HepG2 (cell line): Measurements from ENCODE around the gene METTL15. TPM values are rescaled to one million over a fixed set of nuclear protein-coding genes. Genes with fewer than 3 reads are reported as not detected.

Experiments
- ATAC-seq: fragments of 200-7000 bp; cut with Tn5 transposase; 3 replicates; pipeline ENCODE4 v1.9.1; 2020; ENCODE audit warnings: mild to moderate bottlenecking, moderate library complexity
- BruUV-seq: library from RNA; stranded (reverse); fragments of 400-500 nt; replicated peaks from 2 replicates; lab custom pipeline; 2021; lab: Mats Ljungman, UMichigan
- CTCF ChIA-PET: fragments of 300-600 bp; formaldehyde crosslinking; extraction: SDS; loops from one replicate; lab custom pipeline; 2021; ENCODE audit warnings: low total read pairs, inconsistent platforms, low intra/inter-chr PET ratio; lab: Yijun Ruan, JAX
- POLR2A ChIA-PET: fragments of 350-600 bp; sonication (Branson Sonifier 250); formaldehyde crosslinking; loops from one replicate; lab custom pipeline; 2020; ENCODE audit warnings: antibody characterized with exemption, inconsistent platforms; lab: Yijun Ruan, JAX
- DNase-seq: peaks from one replicate; pipeline ENCODE4 v3.0.0-alpha.2; 2015; ENCODE audit warnings: low spot score
- FAIRE-seq: peaks from 3 replicates; lab custom pipeline; 2011; peaks lifted over from hg19 to GRCh38; lab: Jason Lieb, UNC
- H2AFZ ChIP-seq: one replicate; pipeline ENCODE4 v1.6.1; 2011; ENCODE audit warnings: low read length, inconsistent platforms
- H3K27ac ChIP-seq: fragments of 300-600 bp; 3 replicates; pipeline ENCODE4 v1.8.0; 2011; ENCODE audit warnings: mixed run types, mild to moderate bottlenecking, mixed read lengths, low read length, inconsistent platforms; ENCODE audit not compliant: insufficient read depth; ENCODE audit errors: extremely low read length
- H3K27me3 ChIP-seq, 2 experiments: fragments of 200-600 bp in 1 of 2; 2 replicates in 1 of 2; 3 replicates in 1 of 2; pipeline versions ENCODE4 v1.6.0 to v1.8.0; 2011; ENCODE audit warnings: low read length in 2 of 2, mild to moderate bottlenecking in 2 of 2, moderate library complexity in 2 of 2, inconsistent platforms in 1 of 2; ENCODE audit not compliant: insufficient read depth in 2 of 2, control insufficient read depth in 1 of 2
- H3K36me3 ChIP-seq, 2 experiments: fragments of 200-600 bp in 1 of 2; replicated peaks in 1 of 2; 2 replicates in 1 of 2; 3 replicates in 1 of 2; pipeline versions ENCODE4 v1.5.1 to v1.8.0; 2011; ENCODE audit warnings: low read length in 2 of 2, inconsistent platforms in 1 of 2; ENCODE audit not compliant: insufficient read depth in 2 of 2, control insufficient read depth in 1 of 2
- H3K4me1 ChIP-seq: 2 replicates; pipeline ENCODE4 v1.5.1; 2012; ENCODE audit warnings: low read length, inconsistent platforms; ENCODE audit not compliant: insufficient read depth
- H3K4me2 ChIP-seq: 2 replicates; pipeline ENCODE4 v1.6.0; 2011; ENCODE audit warnings: low read depth, low read length, inconsistent platforms
- H3K4me3 ChIP-seq, 3 experiments: fragments of 200-600 bp in 1 of 3; sonication (generic), shearing (Covaris generic) in 1 of 3; replicated peaks in 1 of 3; 2 replicates each; pipeline ENCODE4 v1.5.1; 2011 to 2016; ENCODE audit warnings: low read length in 3 of 3, inconsistent platforms in 2 of 3, low read depth in 2 of 3, mild to moderate bottlenecking in 2 of 3, control low read depth in 1 of 3, mixed read lengths in 1 of 3; ENCODE audit not compliant: insufficient read depth in 1 of 3
- H3K79me2 ChIP-seq: one replicate; pipeline ENCODE4 v1.6.1; 2011; ENCODE audit warnings: low read length, inconsistent platforms; ENCODE audit not compliant: insufficient read depth
- H3K9ac ChIP-seq: 2 replicates; pipeline ENCODE4 v1.6.0; 2011; ENCODE audit warnings: mild to moderate bottlenecking, low read depth, low read length, inconsistent platforms; ENCODE audit not compliant: insufficient read depth
- H3K9me3 ChIP-seq: 2 replicates; pipeline ENCODE4 v1.5.1; 2012; ENCODE audit warnings: mild to moderate bottlenecking, low read length
- H4K20me1 ChIP-seq: 2 replicates; pipeline ENCODE4 v1.6.0; 2011; ENCODE audit warnings: inconsistent platforms, mild to moderate bottlenecking, low read length, moderate library complexity; ENCODE audit not compliant: insufficient read depth
- ARID2 ChIP-seq: sonication (generic); formaldehyde crosslinking; IDR thresholded peaks from 2 replicates; pipeline ENCODE4 v1.8.1; 2022; ENCODE audit warnings: mild to moderate bottlenecking, missing genetic modification reagents, borderline replicate concordance
- ARID4A ChIP-seq: sonication (generic); formaldehyde crosslinking; IDR thresholded peaks from 2 replicates; pipeline ENCODE4 v1.5.0; 2020; ENCODE audit warnings: mild to moderate bottlenecking, missing genetic modification reagents, borderline replicate concordance
- ATM ChIP-seq: fragments of 450-650 bp; IDR thresholded peaks from 2 replicates; pipeline ENCODE4 v1.7.1; 2017; ENCODE audit warnings: mild to moderate bottlenecking, borderline replicate concordance
- FOXO1 ChIP-seq: sonication (generic); formaldehyde crosslinking; IDR thresholded peaks from 2 replicates; pipeline ENCODE4 v1.4.0; 2020; ENCODE audit warnings: missing genetic modification reagents
- HDAC2 ChIP-seq: sonication (generic); formaldehyde crosslinking; IDR thresholded peaks from 2 replicates; pipeline ENCODE4 v1.4.0; 2020; ENCODE audit warnings: missing genetic modification reagents
- HNRNPL ChIP-seq: fragments of 200-400 bp; formaldehyde crosslinking; IDR thresholded peaks from 2 replicates; pipeline ENCODE4 v1.6.1; 2017; ENCODE audit warnings: mild to moderate bottlenecking, low read depth, low read length
- MTF1 ChIP-seq: sonication (generic); formaldehyde crosslinking; IDR thresholded peaks from 2 replicates; pipeline ENCODE4 v1.5.0; 2020; ENCODE audit warnings: missing genetic modification reagents
- PATZ1 ChIP-seq: sonication (generic); formaldehyde crosslinking; IDR thresholded peaks from 2 replicates; pipeline ENCODE4 v1.4.0; 2020; ENCODE audit warnings: missing genetic modification reagents
- STAT5B ChIP-seq: sonication (generic); formaldehyde crosslinking; IDR thresholded peaks from 2 replicates; pipeline ENCODE4 v1.4.0; 2020; ENCODE audit warnings: missing genetic modification reagents
- SUZ12 ChIP-seq: fragments of 150-350 bp; IDR thresholded peaks from 2 replicates; pipeline ENCODE4 v1.6.1; 2014; ENCODE audit warnings: low read depth, low read length
- TAF15 ChIP-seq: fragments of 200-400 bp; formaldehyde crosslinking; IDR thresholded peaks from one replicate; pipeline ENCODE4 v1.6.1; 2018; ENCODE audit warnings: mild to moderate bottlenecking, low read depth, low read length; ENCODE audit not compliant: poor library complexity, severe bottlenecking
- TBX2 ChIP-seq: sonication (generic); formaldehyde crosslinking; IDR thresholded peaks from 2 replicates; pipeline ENCODE4 v1.5.0; 2020; ENCODE audit warnings: missing genetic modification reagents, mild to moderate bottlenecking, borderline replicate concordance
- ZBTB2 ChIP-seq: sonication (generic); formaldehyde crosslinking; IDR thresholded peaks from 2 replicates; pipeline ENCODE4 v1.8.0; 2022; ENCODE audit warnings: low read depth, missing genetic modification reagents
- ZNF782 ChIP-seq: sonication (generic); formaldehyde crosslinking; IDR thresholded peaks from 2 replicates; pipeline ENCODE4 v1.4.0; 2020; ENCODE audit warnings: missing genetic modification reagents, mild to moderate bottlenecking, borderline replicate concordance
- WGBS: methylation state at CpG from one replicate; pipeline ENCODE4 v1.1.6; 2017; ENCODE audit warnings: low lambda C conversion rate; 5-methylcytosine and 5-hydroxymethylcytosine counted together
- in situ Hi-C: cut with HindIII; loops from 2 replicates; pipeline ENCODE4 v1.10.0; 2017; ENCODE audit warnings: low pct_unique_long_range_greater_than_20kb; ENCODE audit not compliant: extremely low pct_ligation_motif_present
- intact Hi-C: fragments of 100-400 bp; cut with micrococcal nuclease; formaldehyde crosslinking; loops from one replicate; pipeline ENCODE4 v1.10.0; 2022; ENCODE audit not compliant: unreplicated experiment
- polyA plus RNA-seq, 8 experiments: library from polyadenylated mRNA; depleted of rRNA in 3 of 8; stranded (reverse) in 7 of 8; unstranded in 1 of 8; fragments of >200 nt; fragmentation: Illumina TruSeq in 4 of 8; extraction: Trizol in 4 of 8; gene quantifications; 2 replicates each; pipeline versions ENCODE4 v1.2.1 to v1.2.3, GENCODE V29; 2011 to 2016; ENCODE audit warnings: low read depth in 4 of 8, missing spikeins in 1 of 8, mixed read lengths in 1 of 8; ENCODE audit not compliant: insufficient read depth in 1 of 8
- total RNA-seq, 5 experiments: library from RNA; depleted of rRNA; stranded (reverse); fragments of >200 nt; fragmentation: Illumina TruSeq; extraction: Trizol; gene quantifications; 2 replicates each; pipeline ENCODE4 v1.2.3, GENCODE V29; 2016; ENCODE audit warnings: low read depth in 1 of 5
- TF ChIP-seq, protein P1 (sequence below): sonication (generic); formaldehyde crosslinking; IDR thresholded peaks from 2 replicates; pipeline ENCODE4 v1.4.0; 2020; ENCODE audit warnings: missing genetic modification reagents

Gene METTL15
- total and polyA plus RNA-seq, 2 of the 13 experiments (the other 11 are each of a cell fraction or from before 2014, with no cell fraction given), result 6.5 to 14.0 TPM

DNA sequence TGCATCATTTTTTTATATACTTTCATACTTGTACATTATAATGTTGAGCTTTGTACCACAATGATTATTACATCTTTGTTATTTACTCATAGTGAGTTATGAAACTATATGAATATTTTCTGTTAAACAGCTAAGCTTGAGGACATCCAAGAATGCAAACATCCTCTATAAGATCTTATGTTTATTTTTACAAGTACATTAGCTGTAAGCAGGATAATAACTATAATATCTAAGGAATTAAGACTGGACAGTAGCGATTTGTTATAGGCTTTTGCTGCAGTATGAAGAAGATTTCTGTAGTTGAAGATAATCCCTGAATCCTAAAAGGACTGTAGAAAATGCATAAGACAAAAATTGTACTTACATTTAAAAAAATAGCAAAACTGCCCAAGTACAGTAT lies 176.0 kb downstream of the METTL15 start:
- Histone ChIP-seq H2AFZ (no peak overlapping the region), H3K36me3 (no peaks in the 10 kb centered on the region; a peak in 1 of 5 replicates), H3K27me3 (no peaks in the 10 kb centered on the region), H3K79me2 (no peaks in the 10 kb centered on the region), H3K9ac (no peak overlapping the region), H4K20me1 (no peaks in the 10 kb centered on the region), H3K4me3 (no peak overlapping the region), H3K9me3 (no peaks in the 10 kb centered on the region), H3K4me1 (no peaks in the 10 kb centered on the region), H3K4me2 (no peak overlapping the region), H3K27ac (no peak overlapping the region)
- 89% methylated on average over 1 of the region's 1 CpG for WGBS
- ChIA-PET CTCF (no interaction called here), POLR2A (no interaction called here)
- BruUV-seq, result no TSS peak
- no peak for ATAC-seq
- in situ Hi-C loops (no loop called here), intact Hi-C loops (no loop called here)
- no peak for DNase-seq
- no peak for FAIRE-seq
- TF ChIP-seq HDAC2 (CRISPR knock-in tag) (no peak), ARID4A (CRISPR knock-in tag) (no peak), ZBTB2 (CRISPR knock-in tag) (no peak), SUZ12 (no peak), ATM (no peak), FOXO1 (CRISPR knock-in tag) (no peak), HNRNPL (no peak), TBX2 (no peak), ARID2 (no peak), STAT5B (no peak), TAF15 (no peak), MTF1 (CRISPR knock-in tag) (no peak), ZNF782 (no peak), PATZ1 (CRISPR knock-in tag) (no peak)
- TF ChIP-seq, protein P1, sequence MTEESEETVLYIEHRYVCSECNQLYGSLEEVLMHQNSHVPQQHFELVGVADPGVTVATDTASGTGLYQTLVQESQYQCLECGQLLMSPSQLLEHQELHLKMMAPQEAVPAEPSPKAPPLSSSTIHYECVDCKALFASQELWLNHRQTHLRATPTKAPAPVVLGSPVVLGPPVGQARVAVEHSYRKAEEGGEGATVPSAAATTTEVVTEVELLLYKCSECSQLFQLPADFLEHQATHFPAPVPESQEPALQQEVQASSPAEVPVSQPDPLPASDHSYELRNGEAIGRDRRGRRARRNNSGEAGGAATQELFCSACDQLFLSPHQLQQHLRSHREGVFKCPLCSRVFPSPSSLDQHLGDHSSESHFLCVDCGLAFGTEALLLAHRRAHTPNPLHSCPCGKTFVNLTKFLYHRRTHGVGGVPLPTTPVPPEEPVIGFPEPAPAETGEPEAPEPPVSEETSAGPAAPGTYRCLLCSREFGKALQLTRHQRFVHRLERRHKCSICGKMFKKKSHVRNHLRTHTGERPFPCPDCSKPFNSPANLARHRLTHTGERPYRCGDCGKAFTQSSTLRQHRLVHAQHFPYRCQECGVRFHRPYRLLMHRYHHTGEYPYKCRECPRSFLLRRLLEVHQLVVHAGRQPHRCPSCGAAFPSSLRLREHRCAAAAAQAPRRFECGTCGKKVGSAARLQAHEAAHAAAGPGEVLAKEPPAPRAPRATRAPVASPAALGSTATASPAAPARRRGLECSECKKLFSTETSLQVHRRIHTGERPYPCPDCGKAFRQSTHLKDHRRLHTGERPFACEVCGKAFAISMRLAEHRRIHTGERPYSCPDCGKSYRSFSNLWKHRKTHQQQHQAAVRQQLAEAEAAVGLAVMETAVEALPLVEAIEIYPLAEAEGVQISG, result no peak
